Measurements from ENCODE around the gene PPIA.

PPIA gene

GRCh38 chr7:44847920-44848634 lies 51.6 kb downstream of the PPIA start, which contains the start of gene H2AZ2:
Gene H2AZ2, minus strand, starts transcription at chr7:44848087. Its CDS starts 116 bp downstream, at chr7:44847971.
- H2AFZ ChIP-seq = peak within 1 kb of the TSS; percentile 87
- no peak for TF ChIP-seq CTCF (IDR thresholded peaks at IDR 0.05)
- no peaks in the 10 kb centered on the region for H3K27me3 ChIP-seq (ENCODE audit: control insufficient read depth, insufficient read depth, low read length)
- H3K9ac ChIP-seq = peak within 1 kb of the TSS; percentile 8
- H3K27ac ChIP-seq = peak within 1 kb of the TSS; percentile 85
- H3K79me2 ChIP-seq = peaks cover 10% of the 10 kb centered on the region
- H3K4me3 ChIP-seq (ENCODE audit: low read depth, low read length) = peak within 1 kb of the TSS; percentile 70
- no peaks in the 10 kb centered on the region for H3K36me3 ChIP-seq (ENCODE audit: control insufficient read depth, insufficient read depth, low read length)
- H3K4me2 ChIP-seq (ENCODE audit: low read length) = peak within 1 kb of the TSS; percentile 88
- no peaks in the 10 kb centered on the region for H3K9me3 ChIP-seq (ENCODE audit: control insufficient read depth, low read length)
- peaks cover 3% of the 10 kb centered on the region for H3K4me1 ChIP-seq

- Histone ChIP-seq H3K36me3 (ENCODE audit: control insufficient read depth, insufficient read depth, low read length) (no peaks in the 10 kb centered on the region), H3K9me3 (ENCODE audit: control insufficient read depth, low read length) (no peaks in the 10 kb centered on the region), H2AFZ (no peak overlapping the region), H3K27me3 (ENCODE audit: control insufficient read depth, insufficient read depth, low read length) (no peaks in the 10 kb centered on the region), H3K9ac (no peak overlapping the region), H3K4me1 (peaks cover 3% of the 10 kb centered on the region), H3K79me2 (peaks cover 3% of the 10 kb centered on the region), H3K4me2 (ENCODE audit: low read length) (no peak overlapping the region), H3K27ac (no peak overlapping the region), H3K4me3 (ENCODE audit: low read depth, low read length) (no peak overlapping the region)
- TF ChIP-seq CTCF (IDR thresholded peaks at IDR 0.05) = no peak
These were observed 52.9 kb downstream of the PPIA start for GRCh38 chr7:44849259-44849884.

GRCh38 chr7:44849885-44850544 lies 53.5 kb downstream of the PPIA start:
- no peak overlapping the region for H3K4me2 ChIP-seq (ENCODE audit: low read length)
- no peaks in the 10 kb centered on the region for H3K27me3 ChIP-seq (ENCODE audit: control insufficient read depth, insufficient read depth, low read length)
- H3K4me3 ChIP-seq (ENCODE audit: low read depth, low read length) = no peak overlapping the region
- H2AFZ ChIP-seq = no peak overlapping the region
- no peaks in the 10 kb centered on the region for H3K9me3 ChIP-seq (ENCODE audit: control insufficient read depth, low read length)
- H3K9ac ChIP-seq = no peak overlapping the region
- H3K27ac ChIP-seq = no peak overlapping the region
- peaks cover 3% of the 10 kb centered on the region for H3K79me2 ChIP-seq
- H3K36me3 ChIP-seq (ENCODE audit: control insufficient read depth, insufficient read depth, low read length) = no peaks in the 10 kb centered on the region
- H3K4me1 ChIP-seq = peaks cover 3% of the 10 kb centered on the region
- TF ChIP-seq CTCF (IDR thresholded peaks at IDR 0.05) = no peak

GRCh38 chr7:44852590-44852989 lies 56.1 kb downstream of the PPIA start:
- H3K9me3 ChIP-seq (ENCODE audit: control insufficient read depth, low read length) = no peaks in the 10 kb centered on the region
- no peak overlapping the region for H3K27ac ChIP-seq
- no peaks in the 10 kb centered on the region for H3K27me3 ChIP-seq (ENCODE audit: control insufficient read depth, insufficient read depth, low read length)
- no peak overlapping the region for H2AFZ ChIP-seq
- no peak overlapping the region for H3K4me3 ChIP-seq (ENCODE audit: low read depth, low read length)
- no peaks in the 10 kb centered on the region for H3K36me3 ChIP-seq (ENCODE audit: control insufficient read depth, insufficient read depth, low read length)
- no peak for TF ChIP-seq CTCF (IDR thresholded peaks at IDR 0.05)
- no peaks in the 10 kb centered on the region for H3K79me2 ChIP-seq
- no peaks in the 10 kb centered on the region for H3K4me1 ChIP-seq
- H3K4me2 ChIP-seq (ENCODE audit: low read length) = no peak overlapping the region
- H3K9ac ChIP-seq = no peak overlapping the region

Measured in parathyroid adenoma (tissue), 2 donors.